ENCODE results near the gene PDIA6. TPM values are rescaled to one million over a fixed set of nuclear protein-coding genes. Genes with fewer than 3 reads are reported as not detected.

PDIA6 gene
- total RNA-seq, 6 experiments from 2014 or later, result 336 to 356 (median 351) TPM

DNA sequence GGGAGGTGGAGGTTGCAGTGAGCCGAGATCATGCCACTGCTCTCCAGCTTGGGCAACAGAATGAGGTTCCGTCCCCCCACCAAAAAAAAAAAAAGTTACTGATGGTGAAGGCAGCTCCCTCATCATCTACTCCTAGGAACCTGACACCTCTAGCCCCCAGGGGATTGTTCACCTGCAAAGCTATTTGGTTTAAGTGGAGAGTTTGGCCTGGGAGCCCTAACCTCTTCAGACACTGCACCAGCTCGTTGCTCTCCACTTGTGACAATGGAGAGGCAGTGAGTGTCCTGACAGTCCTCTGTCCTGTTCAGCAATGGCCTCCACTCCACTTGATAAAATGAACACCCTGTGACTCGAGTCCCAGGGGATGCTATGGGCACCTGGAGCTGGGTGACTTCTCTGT lies 47.7 kb downstream of the PDIA6 start:
- TF ChIP-seq, protein P1, sequence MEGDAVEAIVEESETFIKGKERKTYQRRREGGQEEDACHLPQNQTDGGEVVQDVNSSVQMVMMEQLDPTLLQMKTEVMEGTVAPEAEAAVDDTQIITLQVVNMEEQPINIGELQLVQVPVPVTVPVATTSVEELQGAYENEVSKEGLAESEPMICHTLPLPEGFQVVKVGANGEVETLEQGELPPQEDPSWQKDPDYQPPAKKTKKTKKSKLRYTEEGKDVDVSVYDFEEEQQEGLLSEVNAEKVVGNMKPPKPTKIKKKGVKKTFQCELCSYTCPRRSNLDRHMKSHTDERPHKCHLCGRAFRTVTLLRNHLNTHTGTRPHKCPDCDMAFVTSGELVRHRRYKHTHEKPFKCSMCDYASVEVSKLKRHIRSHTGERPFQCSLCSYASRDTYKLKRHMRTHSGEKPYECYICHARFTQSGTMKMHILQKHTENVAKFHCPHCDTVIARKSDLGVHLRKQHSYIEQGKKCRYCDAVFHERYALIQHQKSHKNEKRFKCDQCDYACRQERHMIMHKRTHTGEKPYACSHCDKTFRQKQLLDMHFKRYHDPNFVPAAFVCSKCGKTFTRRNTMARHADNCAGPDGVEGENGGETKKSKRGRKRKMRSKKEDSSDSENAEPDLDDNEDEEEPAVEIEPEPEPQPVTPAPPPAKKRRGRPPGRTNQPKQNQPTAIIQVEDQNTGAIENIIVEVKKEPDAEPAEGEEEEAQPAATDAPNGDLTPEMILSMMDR (IDR thresholded peaks at IDR 0.05), result no peak
- DNase-seq, result no peak
- H3K36me3 Mint-ChIP-seq (ENCODE audit: low read depth), result no peaks in the 10 kb centered on the region
- no peak overlapping the region for H3K27ac Mint-ChIP-seq
- no peaks in the 10 kb centered on the region; the same call in 1 of the 2 replicates for H3K4me1 Mint-ChIP-seq (ENCODE audit: low read depth)
- no peaks in the 10 kb centered on the region for H3K9me3 Mint-ChIP-seq
- no peak overlapping the region for H3K4me3 Mint-ChIP-seq
- H3K27me3 Mint-ChIP-seq (ENCODE audit: insufficient read depth), result peaks cover 33% of the 10 kb centered on the region

DNA sequence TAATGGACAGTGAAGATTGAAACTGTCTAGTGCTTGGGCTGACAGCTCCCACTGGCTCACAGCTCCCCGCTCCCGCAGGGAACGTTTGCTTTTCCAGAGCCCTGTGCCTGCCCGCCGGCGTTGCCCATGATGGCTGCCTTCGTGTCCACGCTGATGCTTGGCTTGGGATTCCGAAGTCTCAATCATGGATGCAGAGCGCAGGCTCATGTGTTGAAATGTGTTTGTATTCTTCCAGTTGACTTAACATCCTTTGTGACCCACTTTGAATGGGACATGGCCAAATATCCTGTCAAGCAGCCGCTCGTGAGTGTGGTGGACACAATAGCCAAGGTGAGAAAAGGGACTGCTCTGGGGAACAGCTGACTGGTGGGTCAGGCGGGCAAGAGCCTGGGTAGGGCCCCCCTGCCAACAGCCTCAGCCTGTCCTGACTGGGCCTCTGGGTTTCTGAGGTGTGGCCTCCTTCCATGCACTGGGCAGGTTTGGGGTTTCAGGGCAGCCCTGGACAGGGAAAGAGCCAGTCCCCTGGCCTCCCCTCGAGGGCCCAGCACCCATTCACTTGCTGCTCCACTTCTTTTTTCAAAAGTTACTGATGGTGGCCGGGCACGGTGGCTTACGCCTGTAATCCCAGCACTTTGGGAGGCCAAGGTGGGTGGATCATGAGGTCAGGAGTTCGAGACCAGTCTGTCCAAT lies 48.3 kb downstream of the PDIA6 start:
- no peaks in the 10 kb centered on the region for H3K36me3 Mint-ChIP-seq (ENCODE audit: low read depth)
- no peaks in the 10 kb centered on the region for H3K9me3 Mint-ChIP-seq
- H3K27ac Mint-ChIP-seq, result no peak overlapping the region
- no peak overlapping the region for H3K4me3 Mint-ChIP-seq
- H3K27me3 Mint-ChIP-seq (ENCODE audit: insufficient read depth), result peaks cover 32% of the 10 kb centered on the region
- TF ChIP-seq, protein P1 (IDR thresholded peaks at IDR 0.05), result no peak
- no peaks in the 10 kb centered on the region; the same call in 1 of the 2 replicates for H3K4me1 Mint-ChIP-seq (ENCODE audit: low read depth)
- no peak for DNase-seq

DNA sequence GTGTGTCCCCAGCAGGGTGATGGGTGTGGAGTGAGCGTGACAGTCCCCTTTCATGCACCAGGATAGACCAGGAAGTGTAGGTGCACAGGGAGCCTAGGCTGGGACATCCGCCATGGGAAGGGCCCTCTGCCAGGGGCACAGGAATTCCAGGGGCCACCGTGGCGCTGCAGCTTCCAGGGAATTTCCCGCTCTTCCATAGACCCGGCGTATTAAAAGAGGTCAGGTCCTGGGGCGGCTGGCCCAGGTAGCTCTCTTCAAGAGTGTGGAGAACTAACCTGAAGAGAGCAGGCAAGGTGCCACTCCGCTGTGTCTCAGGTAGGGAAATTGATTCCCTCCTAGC lies 49.2 kb downstream of the PDIA6 start:
- no peak overlapping the region for H3K27ac Mint-ChIP-seq
- TF ChIP-seq, protein P1 (IDR thresholded peaks at IDR 0.05), result no peak
- no peaks in the 10 kb centered on the region for H3K36me3 Mint-ChIP-seq (ENCODE audit: low read depth)

DNA sequence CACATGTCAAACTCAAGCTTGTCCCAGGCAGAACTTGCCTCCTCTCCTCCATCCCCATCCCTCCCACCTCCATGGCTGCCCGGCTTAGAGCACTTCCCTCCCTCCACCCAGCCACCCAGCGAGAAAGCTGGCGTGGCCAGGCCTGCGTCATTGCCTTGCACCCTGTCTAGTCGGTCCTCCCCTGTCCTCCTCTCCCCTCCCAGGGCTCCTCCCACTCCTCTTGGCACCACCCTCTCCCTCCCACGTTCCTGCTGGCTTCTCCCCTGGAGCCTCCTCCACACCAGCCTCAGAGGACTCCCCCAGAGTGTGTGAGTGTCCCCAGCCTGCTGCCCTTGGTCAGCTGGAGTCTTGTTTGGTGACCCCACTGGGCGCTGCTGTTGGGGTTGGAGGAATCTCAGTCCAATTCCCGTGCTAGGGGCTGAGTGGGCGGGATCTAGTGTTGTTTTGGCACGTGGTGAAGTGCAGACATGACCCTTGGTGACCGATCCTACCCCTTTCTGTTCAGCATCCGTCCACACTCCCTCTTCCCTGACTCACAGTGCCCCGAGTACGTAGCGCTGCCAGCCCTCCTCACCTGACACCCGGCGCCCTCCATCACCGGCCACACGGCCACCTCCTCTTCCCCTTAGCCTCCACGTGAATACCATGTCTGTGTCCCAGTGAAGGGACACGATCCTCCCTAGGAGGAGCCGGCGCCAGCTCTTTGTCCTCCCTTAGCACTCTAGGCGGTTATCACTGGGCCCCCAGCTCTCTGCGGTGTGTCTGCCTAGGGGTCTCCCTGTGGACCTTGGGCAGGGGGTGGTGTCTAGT lies 49.7 kb downstream of the PDIA6 start:
- H3K4me1 Mint-ChIP-seq (ENCODE audit: low read depth), result no peaks in the 10 kb centered on the region; the same call in 1 of the 2 replicates
- peaks cover 27% of the 10 kb centered on the region for H3K27me3 Mint-ChIP-seq (ENCODE audit: insufficient read depth)
- no peak overlapping the region for H3K27ac Mint-ChIP-seq
- TF ChIP-seq, protein P1 (IDR thresholded peaks at IDR 0.05), result no peak
- H3K4me3 Mint-ChIP-seq, result no peak overlapping the region
- no peaks in the 10 kb centered on the region for H3K36me3 Mint-ChIP-seq (ENCODE audit: low read depth)
- H3K9me3 Mint-ChIP-seq, result no peaks in the 10 kb centered on the region
- no peak for DNase-seq

More for the DNA sequence above, 49.2 kb downstream of the PDIA6 start:
- Mint-ChIP-seq H3K4me1 (ENCODE audit: low read depth) (no peaks in the 10 kb centered on the region; the same call in 1 of the 2 replicates), H3K27me3 (ENCODE audit: insufficient read depth) (peaks cover 28% of the 10 kb centered on the region), H3K4me3 (no peak overlapping the region), H3K9me3 (no peaks in the 10 kb centered on the region)
- DNase-seq, result no peak

DNA sequence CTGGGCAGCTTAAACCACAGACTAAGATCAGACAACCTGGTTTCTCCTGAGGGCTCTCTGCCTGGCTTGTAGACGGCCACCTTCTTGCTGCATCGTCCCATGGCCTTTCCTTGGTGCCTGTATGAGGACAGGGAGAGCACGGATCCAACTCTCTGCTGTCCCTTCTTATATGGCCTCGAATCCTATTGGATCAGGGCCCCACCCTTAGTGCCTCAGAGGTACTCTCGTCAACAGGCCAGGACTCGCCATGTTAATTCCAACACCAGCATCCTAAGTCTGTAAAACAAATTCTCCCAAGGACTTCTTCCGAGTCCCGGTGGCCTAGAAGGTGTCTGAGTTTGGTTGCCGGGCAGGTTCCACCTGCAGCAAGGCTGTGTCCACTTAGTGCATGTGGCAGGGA lies 51.0 kb downstream of the PDIA6 start:
- no peak for DNase-seq
- H3K4me1 Mint-ChIP-seq (ENCODE audit: low read depth), result no peaks in the 10 kb centered on the region; the same call in 1 of the 2 replicates
- no peak overlapping the region for H3K4me3 Mint-ChIP-seq
- no peaks in the 10 kb centered on the region for H3K36me3 Mint-ChIP-seq (ENCODE audit: low read depth)
- H3K27ac Mint-ChIP-seq, result no peak overlapping the region
- TF ChIP-seq, protein P1 (IDR thresholded peaks at IDR 0.05), result no peak
- no peaks in the 10 kb centered on the region for H3K9me3 Mint-ChIP-seq
- peaks cover 33% of the 10 kb centered on the region for H3K27me3 Mint-ChIP-seq (ENCODE audit: insufficient read depth)
